ENCODE measurements around the gene DNAJC1.

GRCh38 chr10:21712975-21713374 is 290.6 kb downstream of the DNAJC1 start:
- TF ChIP-seq EZH2 (IDR thresholded peaks at IDR 0.05; ENCODE audit: borderline replicate concordance, low read length), result no peak
- TF ChIP-seq, protein P1, sequence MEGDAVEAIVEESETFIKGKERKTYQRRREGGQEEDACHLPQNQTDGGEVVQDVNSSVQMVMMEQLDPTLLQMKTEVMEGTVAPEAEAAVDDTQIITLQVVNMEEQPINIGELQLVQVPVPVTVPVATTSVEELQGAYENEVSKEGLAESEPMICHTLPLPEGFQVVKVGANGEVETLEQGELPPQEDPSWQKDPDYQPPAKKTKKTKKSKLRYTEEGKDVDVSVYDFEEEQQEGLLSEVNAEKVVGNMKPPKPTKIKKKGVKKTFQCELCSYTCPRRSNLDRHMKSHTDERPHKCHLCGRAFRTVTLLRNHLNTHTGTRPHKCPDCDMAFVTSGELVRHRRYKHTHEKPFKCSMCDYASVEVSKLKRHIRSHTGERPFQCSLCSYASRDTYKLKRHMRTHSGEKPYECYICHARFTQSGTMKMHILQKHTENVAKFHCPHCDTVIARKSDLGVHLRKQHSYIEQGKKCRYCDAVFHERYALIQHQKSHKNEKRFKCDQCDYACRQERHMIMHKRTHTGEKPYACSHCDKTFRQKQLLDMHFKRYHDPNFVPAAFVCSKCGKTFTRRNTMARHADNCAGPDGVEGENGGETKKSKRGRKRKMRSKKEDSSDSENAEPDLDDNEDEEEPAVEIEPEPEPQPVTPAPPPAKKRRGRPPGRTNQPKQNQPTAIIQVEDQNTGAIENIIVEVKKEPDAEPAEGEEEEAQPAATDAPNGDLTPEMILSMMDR (IDR thresholded peaks at IDR 0.05; ENCODE audit: low read length), result no peak
